Measurements from ENCODE around the gene SRC.

Gene SRC

GRCh38 chr20:37350649-37351574, 5.0 kb downstream of the SRC start:
- no peak for DNase-seq (ENCODE audit: low spot score)

GRCh38 chr20:37351689-37352607, 6.0 kb downstream of the SRC start:
- DNase-seq (ENCODE audit: low spot score), result no peak

- DNase-seq (ENCODE audit: low spot score), result no peak
These were observed 6.7 kb downstream of the SRC start for GRCh38 chr20:37352608-37352980.

- no peak for DNase-seq (ENCODE audit: low spot score)
These were observed 7.4 kb downstream of the SRC start for GRCh38 chr20:37353285-37353849.

GRCh38 chr20:37354210-37355195, 8.6 kb downstream of the SRC start:
- DNase-seq (ENCODE audit: low spot score), result no peak

GRCh38 chr20:37355252-37356180, 9.6 kb downstream of the SRC start:
- DNase-seq (ENCODE audit: low spot score), result no peak

- no peak for DNase-seq (ENCODE audit: low spot score)
These were observed 10.4 kb downstream of the SRC start for GRCh38 chr20:37356387-37356786.

- no peak for DNase-seq (ENCODE audit: low spot score)
These were observed 11.0 kb downstream of the SRC start for GRCh38 chr20:37356961-37357371.

GRCh38 chr20:37357481-37358365, 11.8 kb downstream of the SRC start:
- no peak for DNase-seq (ENCODE audit: low spot score)

- no peak for DNase-seq (ENCODE audit: low spot score)
These were observed 12.6 kb downstream of the SRC start for GRCh38 chr20:37358366-37359150.

- DNase-seq (ENCODE audit: low spot score), result no peak
These were observed 13.4 kb downstream of the SRC start for GRCh38 chr20:37359331-37359730.

GRCh38 chr20:37359836-37360235, 13.9 kb downstream of the SRC start:
- DNase-seq (ENCODE audit: low spot score), result no peak

GRCh38 chr20:37360391-37361115, 14.6 kb downstream of the SRC start:
- no peak for DNase-seq (ENCODE audit: low spot score)

GRCh38 chr20:37361336-37361735, 15.4 kb downstream of the SRC start:
- DNase-seq (ENCODE audit: low spot score), result no peak

- DNase-seq (ENCODE audit: low spot score), result no peak
These were observed 16.4 kb downstream of the SRC start for GRCh38 chr20:37362231-37362792.

GRCh38 chr20:37362821-37363220, 16.9 kb downstream of the SRC start:
- DNase-seq (ENCODE audit: low spot score), result no peak

Data from kidney capillary endothelial cell (primary cell).